ENCODE measurements around the gene TIRAP. TPM values are rescaled to one million over a fixed set of nuclear protein-coding genes. Genes with fewer than 3 reads are reported as not detected.
A peak's percentile ranks its signal among the peaks of the same experiment; 100 is the strongest.
"Not testable (repeated sequence)": the region's sequence is repeated elsewhere in the genome, so short reads cannot be mapped to it uniquely, and the experiment has no call there.

Gene TIRAP
- total RNA-seq, 1 donor from 2014 or later = 16.9 TPM

- intact Hi-C loops (cut with DNase I) = loop anchor here (10.0 kb wide), 1 partner anchor 109 kb away; no protein-coding TSS in a partner anchor
- H3K27me3 ChIP-seq = no peaks in the 10 kb centered on the region
- H3K4me1 ChIP-seq = peaks cover 11% of the 10 kb centered on the region
- TF ChIP-seq POLR2AphosphoS5 (IDR thresholded peaks at IDR 0.05; ENCODE audit: insufficient read depth in 1 of 2, low read depth in 1 of 2) = no peak
- TF ChIP-seq POLR2A (IDR thresholded peaks at IDR 0.05) = no peak
- no peak for TF ChIP-seq CTCF (IDR thresholded peaks at IDR 0.05)
- H3K4me3 ChIP-seq = no peak overlapping the region
- H3K27ac ChIP-seq = no peak overlapping the region
- H3K9me3 ChIP-seq = no peaks in the 10 kb centered on the region
- no peak for DNase-seq (ENCODE audit: extremely low spot score in 2 of 2)
- H3K36me3 ChIP-seq = peaks cover 0 to 7% of the 10 kb centered on the region in 2 donors
These were observed 22.8 kb downstream of the TIRAP start for GRCh38 chr11:126305699-126306098.

- Histone ChIP-seq H3K27ac (no peak overlapping the region), H3K36me3 (peaks cover 0 to 7% of the 10 kb centered on the region in 2 donors), H3K4me3 (no peak overlapping the region), H3K27me3 (no peaks in the 10 kb centered on the region), H3K4me1 (peaks cover 15% of the 10 kb centered on the region), H3K9me3 (no peaks in the 10 kb centered on the region)
- TF ChIP-seq POLR2AphosphoS5 (IDR thresholded peaks at IDR 0.05; ENCODE audit: insufficient read depth in 1 of 2, low read depth in 1 of 2) = no peak
- no peak for TF ChIP-seq CTCF (IDR thresholded peaks at IDR 0.05)
- TF ChIP-seq POLR2A (IDR thresholded peaks at IDR 0.05) = no peak
- no peak for DNase-seq (ENCODE audit: extremely low spot score in 2 of 2)
- intact Hi-C loops (cut with DNase I) = loop anchor here (10.0 kb wide), 1 partner anchor 107 kb away; no protein-coding TSS in a partner anchor
These were observed 24.8 kb downstream of the TIRAP start for GRCh38 chr11:126307706-126308105.

- intact Hi-C loops (cut with DNase I) = loop anchor here (10.0 kb wide), 1 partner anchor 107 kb away; no protein-coding TSS in a partner anchor
- H3K27me3 ChIP-seq = no peaks in the 10 kb centered on the region
- TF ChIP-seq POLR2AphosphoS5 (IDR thresholded peaks at IDR 0.05; ENCODE audit: insufficient read depth in 1 of 2, low read depth in 1 of 2) (no peak), CTCF (IDR thresholded peaks at IDR 0.05) (no peak), POLR2A (IDR thresholded peaks at IDR 0.05) (no peak)
- H3K9me3 ChIP-seq = no peaks in the 10 kb centered on the region
- no peak for DNase-seq (ENCODE audit: extremely low spot score in 2 of 2)
- H3K36me3 ChIP-seq = peaks cover 0 to 7% of the 10 kb centered on the region in 2 donors
- no peak overlapping the region for H3K27ac ChIP-seq
- H3K4me3 ChIP-seq = no peak overlapping the region
- peaks cover 15% of the 10 kb centered on the region for H3K4me1 ChIP-seq
These were observed 25.4 kb downstream of the TIRAP start for GRCh38 chr11:126308271-126308671.

GRCh38 chr11:126308771-126309170 lies 25.9 kb downstream of the TIRAP start:
- peaks cover 15% of the 10 kb centered on the region for H3K4me1 ChIP-seq
- H3K36me3 ChIP-seq; H3K27me3 ChIP-seq; H3K9me3 ChIP-seq; DNase-seq (ENCODE audit: extremely low spot score in 2 of 2); H3K4me3 ChIP-seq; H3K27ac ChIP-seq: not testable (repeated sequence)
- intact Hi-C loops (cut with DNase I) = loop anchor here (10.0 kb wide), 1 partner anchor 106 kb away; no protein-coding TSS in a partner anchor

- peaks cover 0 to 7% of the 10 kb centered on the region in 2 donors for H3K36me3 ChIP-seq
- H3K9me3 ChIP-seq = no peaks in the 10 kb centered on the region
- TF ChIP-seq POLR2AphosphoS5 (IDR thresholded peaks at IDR 0.05; ENCODE audit: insufficient read depth in 1 of 2, low read depth in 1 of 2) = peak in 1 of 2 donors; percentile 13
- TF ChIP-seq CTCF (IDR thresholded peaks at IDR 0.05) = peak; percentile 81 to 90 (median 89)
- TF ChIP-seq POLR2A (IDR thresholded peaks at IDR 0.05) = no peak
- intact Hi-C loops (cut with DNase I) = loop anchor here (5.0 kb wide), 1 partner anchor 172 kb away; no protein-coding TSS in a partner anchor
- no peak for DNase-seq (ENCODE audit: extremely low spot score in 2 of 2)
- no peaks in the 10 kb centered on the region for H3K27me3 ChIP-seq
- H3K4me1 ChIP-seq = peaks cover 6% of the 10 kb centered on the region
- no peak overlapping the region for H3K4me3 ChIP-seq
- peak overlapping the region; percentile 38 for H3K27ac ChIP-seq
These were observed 27.5 kb downstream of the TIRAP start for GRCh38 chr11:126310200-126310991.

All from vagina (tissue), 2 donors.